HG02885 (cell line): ENCODE results near the gene ARTN.

ENCODE experiments used
- ATAC-seq: cut with Tn5 transposase; IDR thresholded peaks from one replicate; pipeline ENCODE4 v1.9.1; 2021; ENCODE audit warnings: mild to moderate bottlenecking; ENCODE audit not compliant: unreplicated experiment, poor library complexity

Gene ARTN

DNA sequence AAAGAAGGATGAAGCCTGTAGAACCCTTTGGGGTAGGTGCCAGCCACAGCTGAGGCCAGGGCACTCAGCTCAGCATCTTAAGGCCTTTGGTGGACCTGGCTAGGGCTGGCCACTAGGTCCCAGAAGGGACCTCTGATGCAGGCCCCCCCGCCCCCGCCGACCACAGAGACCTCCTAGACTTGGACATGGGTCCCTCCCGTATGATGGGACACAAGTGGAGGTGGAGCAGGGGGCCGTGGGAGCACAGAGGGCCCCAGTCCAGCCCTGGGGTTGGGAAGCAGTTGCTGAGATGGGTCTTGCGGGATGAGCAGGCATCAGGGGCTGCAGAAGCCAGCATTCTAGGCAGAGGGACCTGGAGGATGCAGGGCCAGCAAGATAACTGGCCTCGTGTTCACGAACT is 48.6 kb downstream of the ARTN start:
- ATAC-seq, result no peak

DNA sequence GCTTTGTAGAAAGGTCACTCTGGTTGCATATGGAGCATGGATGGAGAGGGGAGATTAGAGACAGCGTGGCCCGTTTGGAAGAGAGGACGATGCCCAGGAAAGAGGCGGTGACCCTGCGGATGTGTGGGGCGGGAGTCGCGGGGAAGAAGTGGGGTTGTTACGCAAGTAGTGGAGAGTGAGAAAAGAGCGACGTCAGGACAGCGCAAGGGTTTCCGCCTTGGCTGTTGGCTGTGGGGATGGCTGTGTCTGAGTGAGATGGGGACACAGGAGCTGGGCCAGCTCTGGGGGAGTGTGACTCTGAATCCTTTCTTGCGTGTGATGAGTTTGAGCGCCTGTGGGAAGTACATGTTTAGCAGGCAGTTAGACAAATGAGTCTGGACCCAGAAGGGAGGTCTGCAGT is 49.2 kb downstream of the ARTN start:
- ATAC-seq, result no peak

DNA sequence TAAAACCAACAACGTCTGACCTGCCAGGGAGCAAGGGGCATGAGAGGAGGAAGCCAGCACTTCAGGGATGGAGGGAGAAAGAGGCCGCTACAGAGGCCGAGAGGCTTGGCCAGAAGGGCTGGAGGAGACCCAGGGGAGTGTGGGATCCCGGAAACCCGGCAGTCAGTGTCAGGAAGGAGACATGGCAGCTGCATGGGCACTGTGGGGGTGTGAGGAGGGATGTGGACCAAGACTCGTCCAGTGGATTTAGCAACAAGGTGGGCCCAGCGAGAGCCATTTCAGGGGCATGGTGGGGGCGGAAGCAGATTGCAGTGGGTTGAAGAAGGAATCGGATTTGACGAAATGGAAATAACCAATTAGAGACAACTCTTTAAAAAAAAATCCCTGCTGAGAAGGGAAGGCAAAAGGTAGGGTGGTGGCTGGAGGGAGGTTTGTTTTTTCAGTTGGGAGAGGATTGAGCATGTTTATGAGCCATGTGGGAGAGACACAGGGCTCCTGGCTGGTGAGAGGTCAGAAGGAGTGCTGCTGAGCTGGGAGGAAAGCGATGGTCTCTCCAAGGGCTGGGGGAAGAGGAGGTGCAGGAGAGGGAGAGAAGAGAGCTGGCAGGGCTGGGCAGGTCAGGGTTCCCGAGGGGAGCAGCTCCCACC is 49.8 kb downstream of the ARTN start:
- no peak for ATAC-seq

DNA sequence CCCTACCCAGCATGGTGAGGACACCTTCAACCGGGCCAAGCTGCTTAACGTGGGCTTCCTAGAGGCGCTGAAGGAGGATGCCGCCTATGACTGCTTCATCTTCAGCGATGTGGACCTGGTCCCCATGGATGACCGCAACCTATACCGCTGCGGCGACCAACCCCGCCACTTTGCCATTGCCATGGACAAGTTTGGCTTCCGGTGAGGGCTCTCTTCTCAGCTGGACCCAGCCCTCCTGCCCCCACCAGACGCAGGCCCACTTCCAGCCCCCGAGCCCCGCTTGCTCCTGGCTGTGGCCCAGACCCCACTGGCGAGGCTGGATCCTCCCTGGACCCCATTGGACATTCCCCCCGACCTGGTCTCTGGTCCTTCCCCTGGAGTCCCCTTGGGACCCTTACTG is 51.3 kb downstream of the ARTN start:
- ATAC-seq, result no peak

DNA sequence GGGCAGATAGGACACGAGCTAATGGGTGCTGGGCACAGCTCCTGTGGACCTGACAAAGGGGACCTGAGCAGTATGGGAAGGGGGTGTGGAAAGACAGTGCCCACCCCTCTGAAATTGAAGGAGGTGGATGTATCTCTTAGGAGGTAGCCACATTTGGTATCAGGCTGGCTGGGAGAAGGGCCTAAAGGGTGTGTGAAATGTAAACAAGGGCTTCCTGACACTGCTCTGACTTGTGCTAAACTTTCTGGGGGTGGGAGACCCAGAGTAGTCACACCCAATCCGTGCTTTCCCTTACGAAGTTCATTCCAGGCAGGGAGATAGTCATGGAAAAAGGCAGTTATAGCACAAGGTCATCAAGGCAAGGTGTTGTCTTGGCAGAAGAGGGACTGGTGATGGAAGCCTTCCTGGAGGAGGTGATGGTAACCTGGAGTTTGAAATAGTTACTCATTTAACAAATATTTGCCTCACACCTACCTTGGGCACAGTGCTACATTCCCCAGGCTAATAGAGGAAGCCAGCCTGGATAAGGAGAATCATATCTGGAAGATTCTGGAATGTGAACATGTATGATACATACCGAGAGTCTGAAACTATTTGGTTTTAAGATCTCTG is 52.5 kb downstream of the ARTN start:
- ATAC-seq, result no peak

DNA sequence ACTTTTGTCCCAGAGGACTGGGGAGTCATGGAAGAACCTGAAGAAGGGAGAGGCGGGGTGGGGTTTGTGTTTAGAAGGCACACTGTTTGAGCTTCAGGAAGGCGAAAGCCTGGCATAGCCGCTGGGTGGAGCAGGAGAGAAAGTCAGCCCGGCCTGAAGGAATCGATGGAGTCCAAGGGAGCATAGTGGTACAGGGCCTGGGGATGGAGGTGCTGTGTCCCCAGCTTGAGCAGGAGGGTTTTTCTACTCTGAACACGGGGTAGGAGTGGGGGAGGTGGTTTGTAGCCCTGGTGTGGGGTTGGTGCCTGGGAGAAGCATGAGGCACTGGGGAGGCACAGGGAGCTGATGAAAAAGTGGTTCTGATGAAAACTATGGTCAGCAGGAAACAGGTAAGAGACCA is 53.1 kb downstream of the ARTN start:
- no peak for ATAC-seq
